ENCODE results near the gene VAV3.

VAV3 gene

DNA sequence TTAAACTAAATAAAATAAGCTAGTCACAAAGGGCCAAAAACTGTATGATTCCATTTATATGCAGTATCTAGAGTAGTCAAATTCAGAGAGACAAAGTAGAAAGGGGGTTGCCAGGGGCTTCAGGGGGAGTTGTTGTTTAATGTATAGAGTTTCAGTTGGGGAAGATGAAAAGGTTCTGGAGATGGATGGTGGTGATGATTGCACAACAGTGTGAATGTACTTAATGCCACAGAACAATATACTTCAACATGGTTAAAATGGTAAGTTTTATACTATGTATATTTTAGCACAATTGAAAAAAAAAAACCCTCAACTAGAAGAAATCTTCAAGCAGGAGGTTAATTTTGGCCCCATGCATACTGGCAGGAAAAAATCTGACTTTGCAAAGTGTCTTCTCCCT lies 24.3 kb downstream of the VAV3 start:
- TF ChIP-seq, protein P1, sequence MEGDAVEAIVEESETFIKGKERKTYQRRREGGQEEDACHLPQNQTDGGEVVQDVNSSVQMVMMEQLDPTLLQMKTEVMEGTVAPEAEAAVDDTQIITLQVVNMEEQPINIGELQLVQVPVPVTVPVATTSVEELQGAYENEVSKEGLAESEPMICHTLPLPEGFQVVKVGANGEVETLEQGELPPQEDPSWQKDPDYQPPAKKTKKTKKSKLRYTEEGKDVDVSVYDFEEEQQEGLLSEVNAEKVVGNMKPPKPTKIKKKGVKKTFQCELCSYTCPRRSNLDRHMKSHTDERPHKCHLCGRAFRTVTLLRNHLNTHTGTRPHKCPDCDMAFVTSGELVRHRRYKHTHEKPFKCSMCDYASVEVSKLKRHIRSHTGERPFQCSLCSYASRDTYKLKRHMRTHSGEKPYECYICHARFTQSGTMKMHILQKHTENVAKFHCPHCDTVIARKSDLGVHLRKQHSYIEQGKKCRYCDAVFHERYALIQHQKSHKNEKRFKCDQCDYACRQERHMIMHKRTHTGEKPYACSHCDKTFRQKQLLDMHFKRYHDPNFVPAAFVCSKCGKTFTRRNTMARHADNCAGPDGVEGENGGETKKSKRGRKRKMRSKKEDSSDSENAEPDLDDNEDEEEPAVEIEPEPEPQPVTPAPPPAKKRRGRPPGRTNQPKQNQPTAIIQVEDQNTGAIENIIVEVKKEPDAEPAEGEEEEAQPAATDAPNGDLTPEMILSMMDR (IDR thresholded peaks at IDR 0.05; ENCODE audit: low read depth, low read length): no peak
- no peak overlapping the region for H3K4me3 ChIP-seq (replicated peaks in 1 of 2; ENCODE audit: low read depth in 2 of 2, low read length in 2 of 2)
- no peak for DNase-seq (ENCODE audit: low read depth in 2 of 2)

GRCh38 chr1:107940017-107940577 lies 24.9 kb downstream of the VAV3 start:
- DNase-seq (ENCODE audit: low read depth in 2 of 2): peak in 1 of 2 donors; percentile 4
- TF ChIP-seq, protein P1 (IDR thresholded peaks at IDR 0.05; ENCODE audit: low read depth, low read length): no peak
- no peak overlapping the region for H3K4me3 ChIP-seq (replicated peaks in 1 of 2; ENCODE audit: low read depth in 2 of 2, low read length in 2 of 2)

DNA sequence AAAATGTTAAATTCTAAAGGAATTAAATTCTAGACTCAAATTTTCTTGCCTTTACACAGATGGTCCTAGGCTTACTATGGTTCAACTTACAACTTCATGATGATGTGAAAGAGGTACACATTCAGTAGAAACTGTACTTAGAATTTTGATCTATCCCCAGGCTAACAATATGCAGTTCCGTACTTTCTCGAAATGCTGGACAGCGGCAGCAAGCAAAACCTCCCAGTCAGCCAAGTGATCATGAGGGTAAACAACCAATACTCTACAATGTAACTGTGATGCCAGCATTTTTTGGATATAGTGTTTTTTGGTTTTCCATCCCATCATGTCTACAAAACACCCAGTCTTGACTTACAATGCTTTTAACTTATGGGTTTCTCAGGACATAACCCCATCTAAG lies 25.7 kb downstream of the VAV3 start:
- TF ChIP-seq, protein P1 (IDR thresholded peaks at IDR 0.05; ENCODE audit: low read depth, low read length): no peak
- no peak for DNase-seq (ENCODE audit: low read depth in 2 of 2)
- H3K4me3 ChIP-seq (replicated peaks in 1 of 2; ENCODE audit: low read depth in 2 of 2, low read length in 2 of 2): no peak overlapping the region

GRCh38 chr1:107936498-107937481 lies 28.2 kb downstream of the VAV3 start:
- DNase-seq (ENCODE audit: low read depth in 2 of 2): peak; percentile 90
- H3K4me3 ChIP-seq (replicated peaks in 1 of 2; ENCODE audit: low read depth in 2 of 2, low read length in 2 of 2): no peak overlapping the region
- TF ChIP-seq, protein P1 (IDR thresholded peaks at IDR 0.05; ENCODE audit: low read depth, low read length): no peak

GRCh38 chr1:107935396-107936064 lies 29.4 kb downstream of the VAV3 start:
- TF ChIP-seq, protein P1 (IDR thresholded peaks at IDR 0.05; ENCODE audit: low read depth, low read length): no peak
- no peak overlapping the region for H3K4me3 ChIP-seq (replicated peaks in 1 of 2; ENCODE audit: low read depth in 2 of 2, low read length in 2 of 2)
- no peak for DNase-seq (ENCODE audit: low read depth in 2 of 2)

GRCh38 chr1:107934578-107934977 lies 30.4 kb downstream of the VAV3 start:
- TF ChIP-seq, protein P1 (IDR thresholded peaks at IDR 0.05; ENCODE audit: low read depth, low read length): no peak
- no peak overlapping the region for H3K4me3 ChIP-seq (replicated peaks in 1 of 2; ENCODE audit: low read depth in 2 of 2, low read length in 2 of 2)
- DNase-seq (ENCODE audit: low read depth in 2 of 2): peak in 1 of 2 donors; percentile 15
